Measurements from ENCODE around the gene SOAT2. TPM values are rescaled to one million over a fixed set of nuclear protein-coding genes. Genes with fewer than 3 reads are reported as not detected.

Gene SOAT2
- total RNA-seq, 6 donors from 2014 or later = 0.11 to 3.1 (median 0.13) TPM; not detected in 3

DNA sequence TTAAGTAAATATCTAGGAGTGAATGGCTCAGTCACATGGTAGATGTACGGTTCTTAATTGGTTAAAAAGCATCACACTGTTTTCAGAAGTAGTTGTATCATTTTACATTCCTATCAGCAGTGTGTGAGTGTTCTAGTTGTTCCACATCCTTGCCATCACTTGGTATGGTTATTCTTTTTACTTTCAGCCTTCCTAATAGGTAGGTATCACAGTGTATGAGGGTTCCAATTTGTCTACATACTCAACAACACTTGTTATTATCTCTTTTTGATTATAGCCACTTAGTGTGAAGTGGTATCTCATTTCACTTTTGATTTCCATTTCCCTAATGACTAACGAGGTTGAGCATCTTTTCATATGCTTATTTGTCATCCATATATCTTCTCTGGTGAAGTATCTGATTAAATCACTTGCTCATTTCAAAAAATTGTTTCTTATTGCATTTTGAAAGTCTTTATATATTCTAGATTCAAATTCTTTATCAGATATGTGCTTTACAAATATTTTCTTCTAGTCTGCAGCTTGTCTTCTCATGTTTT, 20.6 kb upstream of the SOAT2 start:
- no peaks in the 10 kb centered on the region for H3K36me3 ChIP-seq
- ATAC-seq (ENCODE audit: low FRiP score in 2 of 2) (no peak), DNase-seq (no peak)
- no peak overlapping the region for H3K4me3 ChIP-seq
- no peaks in the 10 kb centered on the region for H3K9me3 ChIP-seq
- 50 to 63% methylated on average over 2 of the region's 2 CpGs for WGBS, 2 donors
- no peak overlapping the region for H3K27ac ChIP-seq
- TF ChIP-seq POLR2AphosphoS5 (IDR thresholded peaks at IDR 0.05) (no peak), POLR2A (IDR thresholded peaks at IDR 0.05) (no peak), EP300 (IDR thresholded peaks at IDR 0.05) (no peak), CTCF (IDR thresholded peaks at IDR 0.05) (no peak)
- no peaks in the 10 kb centered on the region for H3K27me3 ChIP-seq
- peaks cover 9 to 20% (median 16%) of the 10 kb centered on the region in 4 donors for H3K4me1 ChIP-seq

DNA sequence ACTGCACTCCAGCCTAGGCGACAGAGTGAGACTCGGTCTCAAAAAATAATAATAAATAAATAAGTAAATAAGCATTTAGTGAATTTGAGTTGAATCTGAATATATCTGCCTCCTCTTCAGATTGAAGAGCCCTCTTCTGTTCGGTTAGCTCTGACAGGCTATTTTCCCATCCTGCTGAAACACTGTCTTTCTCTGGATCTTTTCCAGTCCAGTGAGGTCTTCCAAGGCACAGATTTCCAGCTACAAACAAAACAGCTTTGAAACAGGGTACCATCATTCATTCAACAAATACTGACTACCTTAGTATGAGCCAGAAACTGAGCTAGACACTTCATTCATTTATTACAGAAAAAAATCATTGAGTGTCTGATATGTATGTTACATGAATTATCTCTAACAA, 16.9 kb upstream of the SOAT2 start:
- Histone ChIP-seq H3K9me3 (no peaks in the 10 kb centered on the region), H3K27me3 (no peaks in the 10 kb centered on the region), H3K4me3 (no peak overlapping the region), H3K36me3 (no peaks in the 10 kb centered on the region), H3K27ac (no peak overlapping the region), H3K4me1 (no peaks in the 10 kb centered on the region)
- ATAC-seq (ENCODE audit: low FRiP score in 2 of 2) (no peak), DNase-seq (no peak)
- WGBS, 2 donors = 89 to 90% methylated on average over 3 of the region's 3 CpGs
- TF ChIP-seq POLR2A (IDR thresholded peaks at IDR 0.05) (no peak), CTCF (IDR thresholded peaks at IDR 0.05) (no peak), EP300 (IDR thresholded peaks at IDR 0.05) (no peak), POLR2AphosphoS5 (IDR thresholded peaks at IDR 0.05) (no peak)

DNA sequence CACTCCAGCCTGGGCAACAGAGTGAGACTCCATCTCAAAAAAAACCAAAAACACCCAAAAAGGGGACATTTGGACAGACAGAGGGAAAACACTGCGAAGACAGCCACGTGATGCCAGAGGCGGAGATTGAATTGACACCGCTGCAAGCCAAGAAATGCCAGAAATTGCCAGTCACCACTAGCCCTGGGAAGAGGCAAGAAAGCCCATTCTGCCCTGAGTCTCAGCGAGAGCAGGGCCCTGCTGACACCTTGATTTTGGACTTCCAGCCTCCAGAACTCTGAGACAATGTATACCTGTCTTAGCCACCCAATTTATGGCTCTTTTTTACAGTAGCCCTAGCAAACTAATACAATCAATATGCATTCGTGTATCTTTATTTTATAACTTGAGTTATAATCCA, 13.2 kb upstream of the SOAT2 start:
- no peaks in the 10 kb centered on the region for H3K9me3 ChIP-seq
- no peak overlapping the region for H3K4me3 ChIP-seq
- no peak for ATAC-seq (ENCODE audit: low FRiP score in 2 of 2)
- DNase-seq = no peak
- WGBS, 2 donors = 94% methylated on average over 6 of the region's 6 CpGs
- TF ChIP-seq POLR2AphosphoS5 (IDR thresholded peaks at IDR 0.05) (no peak), POLR2A (IDR thresholded peaks at IDR 0.05) (no peak), EP300 (IDR thresholded peaks at IDR 0.05) (no peak), CTCF (IDR thresholded peaks at IDR 0.05) (no peak)
- no peaks in the 10 kb centered on the region for H3K36me3 ChIP-seq
- H3K4me1 ChIP-seq = peaks cover 0 to 4% (median 2%) of the 10 kb centered on the region in 4 donors
- H3K27me3 ChIP-seq = no peaks in the 10 kb centered on the region
- H3K27ac ChIP-seq = no peak overlapping the region

DNA sequence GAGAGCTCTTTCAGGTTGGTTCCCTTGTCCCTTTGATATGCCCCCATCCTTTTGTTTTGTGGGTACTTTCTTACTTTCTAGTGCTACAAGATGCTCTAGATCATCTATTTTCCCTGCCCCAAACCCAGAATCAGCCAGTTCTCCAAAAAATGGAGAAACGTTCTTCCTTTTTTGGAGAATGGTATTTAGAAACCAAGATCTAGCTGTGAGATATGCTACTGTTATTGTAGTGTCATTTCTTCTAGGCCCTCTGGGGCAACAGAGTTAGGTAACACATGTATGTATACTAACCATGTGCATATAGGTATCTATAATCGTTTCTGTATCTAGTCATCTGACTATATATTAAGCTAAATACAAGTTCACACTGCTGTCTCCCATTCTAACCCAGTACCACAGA, 12.7 kb upstream of the SOAT2 start:
- Histone ChIP-seq H3K9me3 (no peaks in the 10 kb centered on the region), H3K27ac (no peak overlapping the region), H3K4me1 (peaks cover 0 to 4% (median 2%) of the 10 kb centered on the region in 4 donors), H3K36me3 (no peaks in the 10 kb centered on the region), H3K27me3 (no peaks in the 10 kb centered on the region), H3K4me3 (no peak overlapping the region)
- TF ChIP-seq POLR2AphosphoS5 (IDR thresholded peaks at IDR 0.05) (no peak), CTCF (IDR thresholded peaks at IDR 0.05) (no peak), POLR2A (IDR thresholded peaks at IDR 0.05) (no peak), EP300 (IDR thresholded peaks at IDR 0.05) (no peak)
- WGBS, 2 donors = 70 to 75% methylated on average over 2 of the region's 2 CpGs
- ATAC-seq (ENCODE audit: low FRiP score in 2 of 2) (no peak), DNase-seq (no peak)

GRCh38 chr12:53091756-53092155, 11.5 kb upstream of the SOAT2 start:
- no peak for TF ChIP-seq POLR2AphosphoS5 (IDR thresholded peaks at IDR 0.05)
- TF ChIP-seq EP300 (IDR thresholded peaks at IDR 0.05) = no peak
- TF ChIP-seq CTCF (IDR thresholded peaks at IDR 0.05) = no peak
- no peak for TF ChIP-seq POLR2A (IDR thresholded peaks at IDR 0.05)
- no peak overlapping the region for H3K27ac ChIP-seq
- no peaks in the 10 kb centered on the region for H3K9me3 ChIP-seq
- no peak overlapping the region for H3K4me3 ChIP-seq
- H3K36me3 ChIP-seq = no peaks in the 10 kb centered on the region
- ATAC-seq (ENCODE audit: low FRiP score in 2 of 2) = no peak
- peaks cover 8 to 14% (median 12%) of the 10 kb centered on the region in 4 donors for H3K4me1 ChIP-seq
- H3K27me3 ChIP-seq = no peaks in the 10 kb centered on the region
- 76 to 85% methylated on average over 6 of the region's 6 CpGs for WGBS, 2 donors
- no peak for DNase-seq
